Measurements from ENCODE around the gene NTSR1. TPM values are rescaled to one million over a fixed set of nuclear protein-coding genes. Genes with fewer than 3 reads are reported as not detected.

Gene NTSR1
- total RNA-seq, 1 experiment from 2014 or later, result 0.16 TPM

- TF ChIP-seq, protein P1, sequence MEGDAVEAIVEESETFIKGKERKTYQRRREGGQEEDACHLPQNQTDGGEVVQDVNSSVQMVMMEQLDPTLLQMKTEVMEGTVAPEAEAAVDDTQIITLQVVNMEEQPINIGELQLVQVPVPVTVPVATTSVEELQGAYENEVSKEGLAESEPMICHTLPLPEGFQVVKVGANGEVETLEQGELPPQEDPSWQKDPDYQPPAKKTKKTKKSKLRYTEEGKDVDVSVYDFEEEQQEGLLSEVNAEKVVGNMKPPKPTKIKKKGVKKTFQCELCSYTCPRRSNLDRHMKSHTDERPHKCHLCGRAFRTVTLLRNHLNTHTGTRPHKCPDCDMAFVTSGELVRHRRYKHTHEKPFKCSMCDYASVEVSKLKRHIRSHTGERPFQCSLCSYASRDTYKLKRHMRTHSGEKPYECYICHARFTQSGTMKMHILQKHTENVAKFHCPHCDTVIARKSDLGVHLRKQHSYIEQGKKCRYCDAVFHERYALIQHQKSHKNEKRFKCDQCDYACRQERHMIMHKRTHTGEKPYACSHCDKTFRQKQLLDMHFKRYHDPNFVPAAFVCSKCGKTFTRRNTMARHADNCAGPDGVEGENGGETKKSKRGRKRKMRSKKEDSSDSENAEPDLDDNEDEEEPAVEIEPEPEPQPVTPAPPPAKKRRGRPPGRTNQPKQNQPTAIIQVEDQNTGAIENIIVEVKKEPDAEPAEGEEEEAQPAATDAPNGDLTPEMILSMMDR (IDR thresholded peaks at IDR 0.05; ENCODE audit: insufficient read depth in 1 of 2, low read depth in 1 of 2, low read length in 1 of 2, severe bottlenecking in 1 of 2, unreplicated experiment in 1 of 2), result no peak
- no TSS peak for BruUV-seq (replicated peaks)
These were observed 44.2 kb downstream of the NTSR1 start for GRCh38 chr20:62752671-62753501.

GRCh38 chr20:62753626-62754025, 45.0 kb downstream of the NTSR1 start:
- BruUV-seq (replicated peaks), result no TSS peak
- Mint-ChIP-seq H3K27ac (ENCODE audit: unreplicated experiment) (no peak overlapping the region), H3K4me1 (ENCODE audit: low read depth, unreplicated experiment) (no peaks in the 10 kb centered on the region), H3K4me3 (ENCODE audit: unreplicated experiment) (no peak overlapping the region), H3K27me3 (ENCODE audit: insufficient read depth, unreplicated experiment) (peaks cover 6% of the 10 kb centered on the region), H3K36me3 (ENCODE audit: insufficient read depth, unreplicated experiment) (no peaks in the 10 kb centered on the region), H3K9me3 (ENCODE audit: unreplicated experiment) (peaks cover 22% of the 10 kb centered on the region)
- TF ChIP-seq, protein P1 (IDR thresholded peaks at IDR 0.05; ENCODE audit: insufficient read depth in 1 of 2, low read depth in 1 of 2, low read length in 1 of 2, severe bottlenecking in 1 of 2, unreplicated experiment in 1 of 2), result no peak
- DNase-seq, result no peak
- Histone ChIP-seq H3K36me3 (ENCODE audit: control insufficient read depth, insufficient read depth, low read length) (no peaks in the 10 kb centered on the region), H3K4me1 (peaks cover 11% of the 10 kb centered on the region), H3K9me3 (peaks cover 10% of the 10 kb centered on the region; the same call in 1 of the 2 replicates), H3K27me3 (replicated peaks; ENCODE audit: control insufficient read depth, insufficient read depth, low read length) (no peaks in the 10 kb centered on the region), H3K4me3 (ENCODE audit: low read depth, low read length) (no peak overlapping the region)
- POLR2A ChIA-PET, result interaction anchor here (0.5 kb wide), 1 partner anchor 451 kb away, joined by 4 read pairs; no protein-coding TSS in a partner anchor
- CTCF ChIA-PET, result interaction anchor here (0.6 kb wide), 1 partner anchor 76 kb away, joined by 4 read pairs; no protein-coding TSS in a partner anchor
- intact Hi-C loops (cut with micrococcal nuclease; ENCODE audit: unreplicated experiment), result no loop called here

More at GRCh38 chr20:62752671-62753501, 44.2 kb downstream of the NTSR1 start:
- Mint-ChIP-seq H3K4me3 (ENCODE audit: unreplicated experiment) (no peak overlapping the region), H3K27ac (ENCODE audit: unreplicated experiment) (no peak overlapping the region), H3K36me3 (ENCODE audit: insufficient read depth, unreplicated experiment) (no peaks in the 10 kb centered on the region), H3K4me1 (ENCODE audit: low read depth, unreplicated experiment) (no peaks in the 10 kb centered on the region), H3K27me3 (ENCODE audit: insufficient read depth, unreplicated experiment) (peaks cover 6% of the 10 kb centered on the region), H3K9me3 (ENCODE audit: unreplicated experiment) (peaks cover 20% of the 10 kb centered on the region)
- intact Hi-C loops (cut with micrococcal nuclease; ENCODE audit: unreplicated experiment), result no loop called here
- Histone ChIP-seq H3K4me3 (ENCODE audit: low read depth, low read length) (no peak overlapping the region), H3K27me3 (replicated peaks; ENCODE audit: control insufficient read depth, insufficient read depth, low read length) (no peaks in the 10 kb centered on the region), H3K9me3 (peaks cover 10% of the 10 kb centered on the region; the same call in 1 of the 2 replicates), H3K36me3 (ENCODE audit: control insufficient read depth, insufficient read depth, low read length) (no peaks in the 10 kb centered on the region), H3K4me1 (peaks cover 11% of the 10 kb centered on the region)
- ChIA-PET POLR2A (no interaction called here), CTCF (no interaction called here)
- peak; percentile 48 to 75 for DNase-seq

GRCh38 chr20:62754122-62754990, 45.7 kb downstream of the NTSR1 start:
- Histone ChIP-seq H3K27me3 (replicated peaks; ENCODE audit: control insufficient read depth, insufficient read depth, low read length) (no peaks in the 10 kb centered on the region), H3K4me3 (ENCODE audit: low read depth, low read length) (no peak overlapping the region), H3K36me3 (ENCODE audit: control insufficient read depth, insufficient read depth, low read length) (no peaks in the 10 kb centered on the region), H3K9me3 (peaks cover 10% of the 10 kb centered on the region; the same call in 1 of the 2 replicates), H3K4me1 (peaks cover 11% of the 10 kb centered on the region)
- POLR2A ChIA-PET, result no interaction called here
- no TSS peak for BruUV-seq (replicated peaks)
- no peak overlapping the region for H3K27ac Mint-ChIP-seq (ENCODE audit: unreplicated experiment)
- intact Hi-C loops (cut with micrococcal nuclease; ENCODE audit: unreplicated experiment), result no loop called here
- H3K27me3 Mint-ChIP-seq (ENCODE audit: insufficient read depth, unreplicated experiment), result peaks cover 6% of the 10 kb centered on the region
- H3K4me3 Mint-ChIP-seq (ENCODE audit: unreplicated experiment), result no peak overlapping the region
- no peaks in the 10 kb centered on the region for H3K36me3 Mint-ChIP-seq (ENCODE audit: insufficient read depth, unreplicated experiment)
- H3K4me1 Mint-ChIP-seq (ENCODE audit: low read depth, unreplicated experiment), result no peaks in the 10 kb centered on the region
- TF ChIP-seq, protein P1 (IDR thresholded peaks at IDR 0.05; ENCODE audit: insufficient read depth in 1 of 2, low read depth in 1 of 2, low read length in 1 of 2, severe bottlenecking in 1 of 2, unreplicated experiment in 1 of 2), result no peak
- peaks cover 22% of the 10 kb centered on the region for H3K9me3 Mint-ChIP-seq (ENCODE audit: unreplicated experiment)
- no peak for DNase-seq
- CTCF ChIA-PET, result interaction anchor here (0.6 kb wide), 1 partner anchor 76 kb away, joined by 4 read pairs; no protein-coding TSS in a partner anchor
